ENCODE data around the gene P2RX1.

Gene P2RX1

GRCh38 chr17:3903881-3904290, 12.4 kb downstream of the P2RX1 start:
- peak overlapping the region; percentile 70 for H3K4me2 ChIP-seq (ENCODE audit: low read length)
- no peaks in the 10 kb centered on the region for H3K36me3 ChIP-seq (ENCODE audit: control insufficient read depth, low read length)
- no peak overlapping the region; the same call in 1 of the 2 replicates for H3K4me3 ChIP-seq (ENCODE audit: low read length)
- no peaks in the 10 kb centered on the region for H3K79me2 ChIP-seq (ENCODE audit: control insufficient read depth, low read length)
- peaks cover 18% of the 10 kb centered on the region for H3K4me1 ChIP-seq (ENCODE audit: control insufficient read depth, low read length)
- H4K20me1 ChIP-seq (ENCODE audit: control insufficient read depth, insufficient read depth, low read depth, low read length) = no peaks in the 10 kb centered on the region
- no peaks in the 10 kb centered on the region for H3K9me2 ChIP-seq (replicated peaks; ENCODE audit: control insufficient read depth, low read length)
- TF ChIP-seq EZH2phosphoT487 (IDR thresholded peaks at IDR 0.05; ENCODE audit: borderline replicate concordance, low read length) (no peak), CTCF (IDR thresholded peaks at IDR 0.05; ENCODE audit: low read depth, low read length, poor library complexity, severe bottlenecking) (no peak)
- H3K27ac ChIP-seq (ENCODE audit: low read depth, low read length) = no peak overlapping the region
- peaks cover 3% of the 10 kb centered on the region; the same call in 1 of the 2 replicates for H3F3A ChIP-seq (ENCODE audit: control insufficient read depth, insufficient read depth)
- no peaks in the 10 kb centered on the region for H3K9me3 ChIP-seq (ENCODE audit: control insufficient read depth, insufficient read depth, low read length)
- H3K27me3 ChIP-seq (ENCODE audit: control insufficient read depth, low read length) = no peaks in the 10 kb centered on the region

- Histone ChIP-seq H4K20me1 (ENCODE audit: control insufficient read depth, insufficient read depth, low read depth, low read length) (no peaks in the 10 kb centered on the region), H3K27ac (ENCODE audit: low read depth, low read length) (no peak overlapping the region), H3K27me3 (ENCODE audit: control insufficient read depth, low read length) (no peaks in the 10 kb centered on the region), H3K4me1 (ENCODE audit: control insufficient read depth, low read length) (peaks cover 18% of the 10 kb centered on the region), H3K4me3 (ENCODE audit: low read length) (no peak overlapping the region), H3F3A (ENCODE audit: control insufficient read depth, insufficient read depth) (peaks cover 3% of the 10 kb centered on the region; the same call in 1 of the 2 replicates), H3K36me3 (ENCODE audit: control insufficient read depth, low read length) (no peaks in the 10 kb centered on the region), H3K9me2 (replicated peaks; ENCODE audit: control insufficient read depth, low read length) (no peaks in the 10 kb centered on the region), H3K4me2 (ENCODE audit: low read length) (no peak overlapping the region), H3K79me2 (ENCODE audit: control insufficient read depth, low read length) (no peaks in the 10 kb centered on the region), H3K9me3 (ENCODE audit: control insufficient read depth, insufficient read depth, low read length) (no peaks in the 10 kb centered on the region)
- TF ChIP-seq CTCF (IDR thresholded peaks at IDR 0.05; ENCODE audit: low read depth, low read length, poor library complexity, severe bottlenecking) = no peak
- TF ChIP-seq EZH2phosphoT487 (IDR thresholded peaks at IDR 0.05; ENCODE audit: borderline replicate concordance, low read length) = no peak
Observed at GRCh38 chr17:3903051-3903825, 13.0 kb downstream of the P2RX1 start.

GRCh38 chr17:3900646-3901045, 15.6 kb downstream of the P2RX1 start:
- Histone ChIP-seq H3K9me3 (ENCODE audit: control insufficient read depth, insufficient read depth, low read length) (no peaks in the 10 kb centered on the region), H3K4me1 (ENCODE audit: control insufficient read depth, low read length) (peaks cover 31% of the 10 kb centered on the region), H3K36me3 (ENCODE audit: control insufficient read depth, low read length) (no peaks in the 10 kb centered on the region), H3K9me2 (replicated peaks; ENCODE audit: control insufficient read depth, low read length) (no peaks in the 10 kb centered on the region), H3K4me3 (ENCODE audit: low read length) (no peak overlapping the region), H3K4me2 (ENCODE audit: low read length) (no peak overlapping the region), H4K20me1 (ENCODE audit: control insufficient read depth, insufficient read depth, low read depth, low read length) (no peaks in the 10 kb centered on the region), H3K79me2 (ENCODE audit: control insufficient read depth, low read length) (no peaks in the 10 kb centered on the region), H3F3A (ENCODE audit: control insufficient read depth, insufficient read depth) (peaks cover 3% of the 10 kb centered on the region; the same call in 1 of the 2 replicates), H3K27me3 (ENCODE audit: control insufficient read depth, low read length) (no peaks in the 10 kb centered on the region), H3K27ac (ENCODE audit: low read depth, low read length) (no peak overlapping the region)
- TF ChIP-seq EZH2phosphoT487 (IDR thresholded peaks at IDR 0.05; ENCODE audit: borderline replicate concordance, low read length) = no peak
- TF ChIP-seq CTCF (IDR thresholded peaks at IDR 0.05; ENCODE audit: low read depth, low read length, poor library complexity, severe bottlenecking) = no peak

Data from DOHH2 (cell line).